HuH-7 (cell line): ENCODE results near the gene EGFL7.

ENCODE experiments used
- DNase-seq: peaks from one replicate; pipeline ENCODE4 v3.0.0; 2011; ENCODE audit warnings: low spot score

Gene EGFL7

DNA sequence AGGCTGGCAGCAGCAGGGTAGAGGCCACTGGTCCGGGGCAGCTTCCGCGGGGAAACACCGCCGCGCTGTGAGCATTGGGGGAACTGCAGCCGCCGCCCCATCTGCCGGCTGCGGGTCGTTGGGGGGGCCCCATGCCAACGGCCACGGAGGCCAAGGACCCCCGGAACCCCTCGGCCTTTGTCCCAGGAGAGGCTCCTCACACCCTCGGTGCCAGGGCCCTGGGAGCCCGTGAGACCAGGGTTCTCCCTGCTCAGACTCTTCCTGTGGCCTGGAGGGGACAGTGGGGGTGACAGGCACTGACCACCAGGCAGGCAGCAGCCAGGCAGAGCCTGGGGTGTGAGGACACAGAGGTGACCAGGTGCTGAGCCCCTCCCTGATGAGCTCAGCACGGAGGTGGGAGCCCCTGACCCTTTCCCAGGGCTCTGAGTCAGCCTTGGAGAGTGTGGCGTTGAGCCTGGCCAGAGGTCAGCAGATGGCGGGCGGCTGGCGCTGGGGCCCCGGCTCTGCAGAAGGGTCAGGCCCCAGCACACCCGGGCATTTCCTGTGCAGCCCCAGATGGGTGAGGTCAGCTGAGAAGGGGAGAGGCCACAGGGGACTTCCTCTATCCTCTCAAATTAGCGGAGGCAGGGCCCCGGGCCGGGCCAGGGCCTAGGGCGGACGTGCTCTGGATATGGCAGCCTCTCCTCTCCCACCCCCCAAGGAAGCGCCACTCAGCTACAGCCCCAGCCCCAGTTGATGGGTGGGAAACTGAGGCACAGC is 17.9 kb upstream of the EGFL7 start:
- no peak for DNase-seq

DNA sequence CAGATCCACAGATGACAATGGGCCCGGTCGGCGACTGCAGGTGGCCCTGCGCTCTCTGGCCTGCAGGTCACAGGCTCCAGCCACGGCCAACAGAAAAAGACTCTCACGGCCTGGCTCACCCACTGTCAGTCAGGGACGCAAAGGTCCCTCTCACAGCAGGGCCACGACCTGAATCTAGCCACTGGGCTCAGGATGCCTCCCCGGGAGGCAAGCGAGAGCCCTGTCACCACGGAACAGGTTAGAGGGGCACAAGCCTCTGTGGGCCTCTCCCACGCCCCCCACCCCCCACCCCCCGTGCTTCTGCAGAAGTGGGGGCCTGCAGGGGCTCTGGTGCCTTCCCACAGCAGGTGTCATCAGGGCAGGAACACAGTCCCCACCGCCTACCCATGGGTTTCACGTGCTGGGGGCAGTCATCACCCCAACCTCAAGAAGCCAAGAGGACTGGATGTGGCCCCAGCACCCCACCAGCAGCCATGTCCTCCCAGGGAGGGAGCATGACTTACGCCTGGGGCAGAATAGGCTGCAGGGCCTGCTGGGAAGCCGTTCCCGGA is 17.3 kb upstream of the EGFL7 start:
- DNase-seq, result no peak

DNA sequence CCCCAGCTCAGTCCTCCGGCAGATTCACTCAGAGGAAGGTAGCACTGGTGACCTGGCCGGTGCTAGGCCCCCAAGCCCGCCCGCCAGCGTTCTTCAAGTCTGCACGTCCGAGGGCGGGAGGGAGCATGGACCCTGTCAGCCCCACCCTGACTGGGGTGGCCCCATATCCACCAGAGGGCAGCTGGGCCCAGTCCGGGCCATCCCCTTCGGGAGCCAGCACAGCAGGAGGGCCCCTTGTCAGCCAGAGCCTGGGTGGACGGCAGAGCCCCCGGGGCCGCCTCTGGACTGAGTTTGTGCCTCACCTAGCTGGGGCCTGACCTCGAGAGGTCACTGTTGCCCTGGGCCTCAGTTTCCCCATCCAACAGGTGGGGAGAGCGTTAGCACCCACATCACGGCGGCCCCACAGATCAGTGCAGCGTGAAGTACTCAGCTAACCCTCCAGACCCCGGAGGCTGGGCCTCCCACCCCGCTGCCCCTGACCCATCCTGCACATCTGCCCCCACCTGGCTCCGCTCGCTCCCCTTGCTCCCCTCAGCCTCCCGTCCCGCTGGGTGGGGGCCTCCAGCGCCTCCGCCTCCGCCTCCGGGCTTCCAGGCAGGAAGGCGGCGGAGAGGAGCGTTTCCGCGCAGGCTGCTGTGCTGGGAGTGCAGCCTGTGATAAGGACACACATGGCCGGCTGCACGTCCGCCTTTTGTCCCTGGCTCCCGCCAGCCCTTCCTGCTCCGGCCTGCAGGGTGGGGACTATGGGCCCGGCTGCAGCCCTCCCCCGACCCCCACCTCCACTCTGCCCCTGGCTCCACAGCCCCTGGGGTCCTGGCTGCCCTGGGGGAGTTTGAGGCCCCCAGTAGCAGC is 16.6 kb upstream of the EGFL7 start:
- DNase-seq, result no peak

DNA sequence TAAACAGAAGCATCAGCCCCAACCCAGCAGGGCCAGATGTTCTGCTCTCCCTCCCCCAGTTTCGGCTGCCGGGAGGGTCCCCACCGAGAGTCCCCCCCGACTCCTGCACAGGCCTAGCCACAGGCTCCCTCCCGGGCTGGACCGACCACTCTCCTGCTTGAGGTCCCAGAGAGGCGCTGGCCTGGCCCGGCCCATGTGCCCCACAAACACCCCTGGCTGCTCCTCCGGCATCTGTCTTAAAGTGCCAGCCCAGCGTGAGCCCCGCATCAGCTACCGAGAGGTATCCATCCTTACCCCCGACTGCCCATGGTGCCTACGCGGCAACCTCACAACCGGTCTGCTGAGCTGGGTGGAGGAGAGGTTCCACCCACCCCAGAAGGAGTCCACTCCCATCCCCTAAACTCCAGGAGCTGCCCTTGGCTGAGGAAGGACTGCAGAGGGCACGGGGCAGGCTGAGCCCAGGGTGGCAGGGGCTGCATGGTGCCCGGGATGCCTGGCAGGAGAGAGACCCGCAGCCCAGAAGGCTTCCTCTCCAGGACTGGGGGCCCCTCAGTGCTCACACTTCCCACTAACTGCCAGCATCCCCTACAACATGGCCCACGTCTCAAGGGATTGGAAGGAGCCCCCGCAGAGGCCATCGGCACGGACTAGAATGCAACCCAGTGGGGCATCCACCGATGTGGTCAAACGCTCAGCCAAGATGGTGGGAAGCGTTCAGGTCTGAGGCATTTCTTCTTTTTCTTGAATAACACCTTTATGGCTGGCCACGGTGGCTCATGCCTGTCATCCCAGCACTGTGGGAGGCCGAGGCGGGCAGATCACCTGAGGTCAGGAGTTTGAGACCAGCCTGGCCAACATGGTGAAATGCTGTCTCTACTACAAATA is 15.6 kb upstream of the EGFL7 start:
- no peak for DNase-seq

DNA sequence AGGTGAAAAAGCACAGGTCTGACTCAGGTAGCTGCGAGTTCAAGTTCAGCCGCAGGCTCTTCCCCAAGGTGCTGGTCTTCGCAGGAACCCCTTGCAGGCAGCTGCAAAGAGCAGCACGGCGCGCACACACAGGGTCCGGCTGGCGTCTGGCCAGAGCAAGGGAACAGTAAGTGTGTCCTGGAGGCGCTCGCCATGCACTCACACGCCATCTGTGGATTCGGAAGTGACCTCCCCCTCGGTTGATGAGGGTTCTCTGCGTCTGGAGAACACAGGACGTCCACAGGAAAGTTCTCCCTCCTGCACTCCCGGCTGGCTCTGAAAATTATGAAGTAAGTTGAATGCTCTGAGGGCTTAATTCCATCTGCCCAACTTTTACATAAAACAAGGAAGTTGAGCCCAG is 14.0 kb upstream of the EGFL7 start:
- DNase-seq, result no peak

DNA sequence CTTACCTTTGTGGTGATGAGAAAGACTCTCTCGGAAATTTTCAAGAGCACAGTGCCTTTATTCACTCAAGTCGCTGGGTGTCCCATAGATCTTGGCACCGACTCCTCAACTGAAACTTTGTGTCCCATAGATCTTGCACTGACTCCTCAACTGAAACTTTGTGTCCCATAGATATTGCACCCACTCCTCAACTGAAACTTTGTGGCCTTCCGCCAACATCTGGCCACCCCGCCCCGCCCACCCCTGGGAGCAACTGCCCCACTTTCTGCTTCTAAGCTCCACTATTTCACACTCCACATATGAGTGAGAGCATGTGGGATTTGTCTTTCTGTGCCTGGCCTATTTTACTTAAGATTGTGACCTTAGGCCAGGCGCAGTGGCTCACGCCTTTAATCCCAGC is 12.7 kb upstream of the EGFL7 start:
- no peak for DNase-seq

DNA sequence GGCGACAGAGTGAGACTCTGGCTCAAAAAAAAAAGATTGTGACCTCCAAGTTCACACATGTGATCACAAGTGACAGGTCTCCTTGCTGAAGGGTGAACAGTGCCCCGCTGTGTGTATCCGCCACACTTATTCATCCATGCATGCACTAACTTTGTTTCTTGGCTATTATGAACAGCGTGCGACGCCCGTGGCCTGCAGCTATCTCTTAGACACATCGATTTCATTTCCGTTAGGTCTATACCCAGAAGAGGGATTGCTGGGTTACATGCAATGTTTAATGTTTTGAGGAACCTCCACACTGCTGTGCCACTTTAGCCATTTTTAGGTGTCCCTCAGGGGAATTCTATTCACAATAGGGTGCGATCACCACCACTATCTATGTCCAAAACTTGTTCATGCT is 12.1 kb upstream of the EGFL7 start:
- DNase-seq, result no peak

DNA sequence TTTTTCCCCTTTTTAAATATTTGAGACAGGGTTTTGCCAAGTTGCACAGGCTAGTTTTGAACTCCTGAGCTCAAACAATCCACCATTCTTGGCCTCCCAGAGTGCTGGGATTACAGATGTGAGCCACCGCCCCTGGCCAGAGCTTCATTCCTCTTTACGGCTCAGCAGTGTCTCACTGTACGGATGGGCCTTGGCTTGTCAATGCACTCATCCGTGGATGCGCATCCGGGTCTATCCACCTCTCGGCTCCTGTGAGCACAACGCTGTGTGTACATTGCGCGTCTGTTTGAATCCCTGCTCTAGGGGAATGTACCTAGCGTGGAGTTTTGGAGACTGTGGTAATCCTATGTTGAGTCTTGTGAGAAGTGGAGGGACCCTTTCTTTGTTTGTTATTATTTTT is 10.9 kb upstream of the EGFL7 start:
- DNase-seq, result no peak

DNA sequence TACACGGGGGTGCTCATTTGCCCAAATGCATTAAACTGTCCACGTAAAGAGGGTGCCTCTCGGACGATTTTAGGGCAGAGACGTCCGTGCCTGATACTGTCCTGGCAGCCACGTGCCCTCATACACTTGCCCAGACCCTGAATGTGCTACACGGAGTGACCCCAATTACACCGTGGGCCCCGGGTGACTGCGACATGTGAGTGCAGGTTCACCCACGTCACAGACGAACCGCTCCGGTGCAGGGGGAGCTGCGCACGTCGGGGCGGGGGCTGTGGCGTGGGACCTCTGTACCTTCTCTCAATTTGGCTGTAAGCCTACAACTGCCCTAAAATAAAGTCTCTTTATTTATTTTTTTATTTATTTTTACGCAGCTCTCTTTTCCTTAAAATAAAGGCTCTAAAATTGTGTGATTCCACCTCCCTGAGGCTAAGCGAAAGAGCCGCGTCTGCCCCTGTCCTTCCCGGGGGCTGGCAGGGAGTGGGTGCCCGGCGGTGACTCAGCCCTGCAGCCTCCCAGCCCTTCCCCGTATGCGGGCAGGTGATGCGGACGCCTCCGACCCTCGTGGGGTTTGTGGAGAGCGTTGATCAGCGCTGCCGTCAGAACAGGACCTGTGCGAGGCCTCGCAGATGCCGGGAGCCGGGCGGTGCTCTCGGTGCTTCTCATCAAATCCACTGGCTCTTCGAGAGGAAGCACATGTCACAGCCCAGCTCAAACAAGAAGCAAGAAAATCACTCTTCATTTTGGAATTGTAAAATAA is 9.2 kb upstream of the EGFL7 start:
- DNase-seq, result no peak

DNA sequence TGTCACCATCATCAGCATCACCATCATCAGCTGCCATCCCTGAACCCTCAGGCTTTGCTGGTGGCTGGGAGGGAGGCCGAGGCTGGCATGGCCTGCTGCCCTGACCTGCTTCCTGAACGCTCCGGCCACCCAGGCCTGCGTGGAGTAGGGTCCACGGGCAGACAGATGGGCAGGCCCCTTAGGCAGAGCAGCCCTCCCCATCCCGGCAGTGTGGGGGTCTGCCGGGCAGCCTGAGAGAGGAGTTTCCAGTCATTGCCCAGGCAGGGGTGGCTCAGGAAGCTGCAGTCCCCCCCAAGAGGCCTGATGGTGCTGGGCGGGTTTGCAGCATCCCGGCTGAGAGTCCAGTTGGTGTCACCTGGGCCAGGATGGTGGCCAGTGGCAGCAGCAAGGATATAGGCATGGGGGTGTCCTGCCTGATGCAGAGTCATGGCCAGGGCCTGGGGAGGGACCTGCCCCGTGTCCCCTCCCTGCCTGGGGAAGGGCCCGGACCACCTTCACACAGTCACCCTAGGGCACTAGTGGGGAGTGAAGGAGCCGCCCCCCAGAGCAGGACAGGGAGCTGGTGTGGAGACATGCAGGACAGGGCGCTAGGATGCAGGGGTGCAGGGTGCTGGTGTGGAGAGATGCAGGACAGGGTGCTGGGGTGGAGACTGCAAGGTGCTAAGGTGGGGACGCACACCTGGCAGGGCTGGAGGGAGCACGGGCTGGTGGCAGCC is 7.7 kb upstream of the EGFL7 start:
- no peak for DNase-seq

DNA sequence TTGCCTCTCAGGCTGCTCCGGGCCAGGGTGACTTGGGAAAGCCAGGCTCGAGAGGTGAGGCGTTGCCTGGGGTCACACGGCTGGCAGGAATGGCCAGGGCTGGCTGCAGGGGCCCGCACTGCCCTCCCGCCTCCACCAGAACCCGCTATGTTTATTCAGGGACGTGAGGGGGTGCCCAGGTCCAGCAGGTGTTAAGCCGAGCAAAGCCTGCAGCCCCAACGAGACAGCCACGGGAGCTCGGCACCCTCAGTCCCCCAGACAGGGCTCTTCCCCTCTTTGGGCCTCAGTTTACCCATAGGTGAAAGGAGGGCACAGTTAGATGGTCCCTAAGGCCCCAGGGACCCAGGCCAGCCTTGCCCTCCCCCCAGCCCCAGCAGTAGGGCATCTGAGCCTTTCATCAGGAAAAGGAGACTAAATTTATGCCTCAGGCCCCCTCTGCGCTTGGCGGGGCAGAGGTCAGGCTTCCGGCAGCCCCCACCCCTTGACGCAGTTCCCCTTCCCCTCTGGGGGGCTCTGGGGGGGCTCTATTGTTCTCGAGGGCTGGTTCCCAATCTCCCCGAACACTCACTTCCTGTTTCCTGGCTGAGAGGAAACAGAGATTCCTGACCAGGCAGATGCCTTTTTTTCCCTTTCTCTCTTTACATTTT is 7.1 kb upstream of the EGFL7 start:
- DNase-seq, result no peak

DNA sequence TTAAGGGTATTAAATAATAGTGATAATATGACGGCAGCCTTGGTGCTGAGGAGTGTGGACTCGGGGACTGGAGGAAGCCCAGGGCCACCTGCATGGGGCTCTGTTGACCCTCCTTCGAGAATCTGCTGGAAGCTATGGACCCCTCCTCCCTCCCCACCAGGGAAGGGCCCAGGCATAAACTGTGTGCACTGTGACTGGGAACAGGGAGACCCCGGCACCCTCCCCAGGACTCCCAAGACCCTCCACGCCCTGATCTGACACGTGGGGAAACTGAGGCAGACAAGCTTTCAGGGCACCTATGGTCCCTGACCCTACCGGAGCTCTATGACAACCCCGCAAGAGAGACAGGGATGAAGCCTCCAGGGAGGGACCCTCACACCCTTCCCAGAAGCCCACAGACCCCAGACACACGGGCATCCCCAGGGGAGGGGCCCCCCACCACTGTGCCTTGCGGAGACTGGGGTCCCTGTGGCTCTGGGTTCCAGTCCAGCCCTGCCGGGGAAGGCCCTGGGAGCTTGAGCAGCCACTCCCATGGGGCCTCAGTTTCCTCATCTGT is 6.5 kb upstream of the EGFL7 start:
- DNase-seq, result no peak

DNA sequence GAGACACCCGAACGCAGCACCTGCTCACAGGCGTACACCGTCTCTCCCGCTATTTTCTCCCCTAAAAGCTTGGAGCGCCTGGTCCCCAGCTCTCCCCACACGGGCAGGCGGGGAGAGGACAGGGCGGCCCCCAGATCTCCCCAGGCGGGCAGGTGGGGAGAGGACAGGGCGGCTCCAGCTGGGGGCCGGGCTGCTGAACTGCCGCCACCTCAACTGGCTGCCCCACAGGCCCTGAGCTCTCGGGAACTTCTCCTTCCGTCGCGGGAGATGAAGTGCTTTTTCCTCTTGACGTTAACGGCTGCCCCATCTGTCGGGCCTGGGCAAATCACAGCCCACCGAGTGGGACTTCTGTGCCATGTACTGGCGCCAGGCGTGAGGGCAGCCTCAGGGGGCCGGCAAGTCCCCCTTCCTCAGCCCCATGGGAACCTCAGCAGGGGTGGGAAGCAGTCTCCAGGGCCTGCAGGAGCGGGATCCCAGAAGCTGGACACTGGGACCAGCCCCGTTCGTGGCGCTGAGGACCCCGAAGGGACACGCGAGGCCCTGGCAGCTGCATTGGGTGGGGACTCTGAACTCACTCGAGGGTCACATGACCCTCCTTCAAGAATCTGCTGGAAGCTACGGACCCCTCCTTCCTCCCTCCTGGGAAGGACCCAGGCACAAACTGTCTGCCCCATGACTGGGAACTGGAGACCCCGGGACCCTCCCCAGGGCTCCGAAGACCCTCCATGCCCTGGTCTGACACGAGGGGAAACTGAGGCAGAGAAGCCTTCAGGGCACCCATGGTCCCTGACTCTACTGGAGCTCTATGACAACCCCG is 5.7 kb upstream of the EGFL7 start:
- DNase-seq, result no peak

DNA sequence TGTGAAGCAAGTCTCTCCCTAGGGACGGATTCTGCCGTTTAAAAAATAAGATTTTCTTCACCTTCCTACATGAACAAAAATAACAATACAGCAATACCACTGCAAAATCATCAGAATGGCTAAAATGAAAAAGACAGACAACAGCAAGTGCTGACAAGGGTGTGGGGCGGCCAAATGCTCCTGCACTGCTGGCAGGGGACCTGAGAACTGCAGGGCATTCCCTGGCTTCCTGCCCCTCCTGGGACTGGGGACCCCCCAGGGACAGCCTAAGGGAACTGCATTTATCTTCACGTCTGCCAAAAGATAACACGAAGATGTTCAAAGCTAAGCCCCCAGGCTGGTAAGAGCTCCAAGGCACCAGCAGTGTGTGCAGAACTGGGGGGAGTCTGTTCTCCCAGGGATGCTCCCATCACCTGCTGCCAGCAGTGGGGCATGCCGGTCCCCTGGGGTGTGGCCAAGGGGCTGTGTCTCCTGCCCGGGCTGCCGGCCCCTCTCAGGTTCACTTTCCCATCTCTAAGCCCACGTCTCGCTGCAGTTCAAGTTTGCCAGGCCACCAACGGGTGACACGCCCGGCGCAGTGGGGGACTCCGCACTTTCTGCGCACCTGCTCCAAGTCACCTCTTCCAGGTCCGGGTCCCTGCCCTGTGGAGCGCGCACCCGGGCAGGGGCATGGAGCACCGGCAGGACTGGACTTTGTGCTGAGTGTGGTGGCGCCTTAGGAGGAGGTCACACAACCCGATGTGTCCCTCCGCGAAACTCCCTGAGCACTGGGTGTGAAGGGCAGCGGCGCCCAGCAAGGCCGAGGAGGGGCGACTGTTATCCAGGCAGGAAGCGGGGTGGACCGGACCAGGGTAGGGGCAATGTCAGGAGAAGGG is 4.5 kb upstream of the EGFL7 start:
- no peak for DNase-seq

DNA sequence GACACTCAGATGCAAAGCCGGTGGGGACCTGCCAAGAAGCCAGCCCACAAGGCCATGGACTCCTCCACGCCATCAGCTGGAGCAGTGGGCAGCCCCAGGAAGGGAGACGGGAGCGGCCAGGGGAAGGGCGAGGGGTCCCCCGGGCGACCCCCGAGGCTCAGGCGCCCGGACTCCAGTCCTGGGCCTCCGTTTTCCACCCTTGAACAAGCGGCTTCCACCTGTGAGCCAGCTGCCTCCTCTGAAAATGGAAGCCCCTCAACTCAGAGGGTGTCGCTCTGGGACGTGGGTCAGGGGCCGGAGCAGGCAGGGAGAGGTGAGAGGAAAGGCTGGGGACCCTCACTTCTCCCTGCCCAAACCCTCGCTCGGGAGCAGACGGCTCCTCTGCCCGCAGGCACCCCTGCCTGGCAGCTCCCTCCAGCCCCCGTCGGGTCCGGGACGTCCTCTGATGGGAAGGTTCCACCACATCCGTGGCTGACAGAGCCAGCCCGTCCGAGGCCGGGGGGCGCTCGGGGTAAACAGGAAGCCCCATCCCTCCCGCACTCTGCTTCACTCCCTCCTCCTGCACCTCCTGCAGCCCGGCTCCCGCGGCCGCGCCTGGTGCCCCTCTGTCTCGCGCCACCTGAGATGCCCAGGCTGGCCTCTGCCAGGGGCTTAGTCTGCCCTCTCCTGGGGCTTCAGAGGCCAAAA is 3.7 kb upstream of the EGFL7 start:
- DNase-seq, result no peak

DNA sequence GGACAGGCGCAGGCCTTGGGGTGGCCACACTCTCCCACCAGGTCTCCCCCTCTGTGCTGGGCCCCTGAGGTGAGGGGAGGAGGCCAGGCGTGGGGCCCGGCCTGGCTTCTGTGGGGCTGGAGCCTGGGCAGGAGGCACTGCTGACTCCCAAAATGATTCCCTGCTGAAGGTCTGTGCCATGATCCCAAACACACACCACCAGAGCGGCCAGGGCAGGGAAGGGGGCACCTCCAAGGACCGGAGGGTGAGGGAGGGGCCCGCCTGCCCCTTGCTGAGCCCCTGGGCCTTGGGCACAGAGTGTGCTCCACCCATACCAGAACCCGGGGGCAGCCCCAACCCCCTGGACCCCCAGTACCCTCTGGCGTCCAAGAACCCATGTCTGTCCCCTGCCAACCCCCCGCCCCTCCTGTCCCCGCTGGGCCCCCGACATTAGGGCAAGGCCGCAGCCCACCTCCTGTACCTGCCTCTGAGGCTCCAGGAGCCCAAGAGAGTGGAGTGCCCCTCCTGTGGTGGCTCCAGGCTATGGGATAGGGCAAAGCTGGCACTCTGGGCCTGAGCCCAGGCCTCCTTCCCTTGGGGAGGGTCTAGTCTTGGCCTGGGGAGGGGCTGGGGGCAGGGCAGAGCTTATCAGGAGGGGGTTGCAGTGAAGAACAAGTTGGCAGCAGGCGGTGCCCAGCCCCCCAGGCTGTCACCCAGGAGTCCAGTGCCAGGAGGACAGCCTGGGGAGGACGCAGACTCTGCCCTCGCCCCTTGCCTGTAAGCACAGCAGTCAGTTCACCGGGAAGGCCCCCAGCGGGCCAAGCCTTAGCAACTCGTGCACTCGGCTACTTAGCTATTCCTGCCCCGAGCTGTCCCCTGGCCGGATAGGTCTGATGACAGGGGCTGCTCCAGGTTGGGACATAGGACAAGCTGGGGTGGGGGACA is 2.6 kb upstream of the EGFL7 start:
- no peak for DNase-seq
